ENCODE data around the gene KLF13.

DNA sequence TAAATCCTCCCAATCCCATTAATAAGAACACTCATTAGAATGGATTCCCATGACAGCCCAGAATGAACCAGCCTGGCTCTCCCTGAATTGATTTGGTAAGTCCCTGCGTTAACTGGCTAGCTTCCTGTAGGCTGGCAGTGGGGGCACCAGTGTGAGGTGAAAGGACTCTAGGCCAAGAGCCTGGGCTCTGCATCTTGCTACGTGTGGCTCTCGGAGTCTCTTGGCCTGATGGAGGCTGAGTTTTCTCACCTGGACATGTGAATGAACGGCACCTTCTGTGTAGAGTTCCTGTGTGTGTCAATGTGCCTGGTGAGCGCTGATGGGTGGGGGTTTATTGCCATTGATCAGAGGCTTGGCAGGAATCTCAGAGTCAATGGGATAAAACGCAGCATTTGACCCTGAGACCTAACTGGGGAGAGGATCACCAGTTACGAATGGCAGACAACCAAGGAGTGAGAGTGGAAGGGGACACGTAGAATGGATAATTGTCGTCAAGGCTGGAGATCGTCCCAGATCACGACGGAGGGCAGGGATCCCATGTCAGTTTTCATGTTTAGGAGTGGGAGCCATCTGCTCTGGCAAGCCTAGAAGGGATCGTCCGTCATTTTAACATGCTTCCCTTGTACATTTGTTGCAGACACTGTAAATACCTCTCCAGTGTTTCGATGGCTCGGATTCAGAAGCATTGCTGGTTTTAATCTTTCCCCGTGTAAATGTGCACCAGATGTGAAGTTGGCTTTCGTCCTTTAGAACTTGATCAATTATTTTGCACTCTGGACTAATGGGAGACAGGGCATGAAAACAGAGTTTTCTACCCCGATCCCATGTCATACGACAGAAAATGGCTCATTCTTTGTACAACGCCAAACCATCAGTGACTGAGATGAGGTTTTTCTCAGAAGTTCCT is 9.0 kb upstream of the KLF13 start:
- no peak for TF ChIP-seq CTCF (IDR thresholded peaks at IDR 0.05; ENCODE audit: low read depth, low read length)
- TF ChIP-seq POLR2A (IDR thresholded peaks at IDR 0.05; ENCODE audit: extremely low read depth, insufficient read length), result no peak
